ENCODE data around the gene ATRN.
"Not testable (repeated sequence)": the region's sequence is repeated elsewhere in the genome, so short reads cannot be mapped to it uniquely, and the experiment has no call there.

The ATRN gene

GRCh38 chr20:3576363-3576762 lies 105.5 kb downstream of the ATRN start:
- DNase-seq, result no peak

DNA sequence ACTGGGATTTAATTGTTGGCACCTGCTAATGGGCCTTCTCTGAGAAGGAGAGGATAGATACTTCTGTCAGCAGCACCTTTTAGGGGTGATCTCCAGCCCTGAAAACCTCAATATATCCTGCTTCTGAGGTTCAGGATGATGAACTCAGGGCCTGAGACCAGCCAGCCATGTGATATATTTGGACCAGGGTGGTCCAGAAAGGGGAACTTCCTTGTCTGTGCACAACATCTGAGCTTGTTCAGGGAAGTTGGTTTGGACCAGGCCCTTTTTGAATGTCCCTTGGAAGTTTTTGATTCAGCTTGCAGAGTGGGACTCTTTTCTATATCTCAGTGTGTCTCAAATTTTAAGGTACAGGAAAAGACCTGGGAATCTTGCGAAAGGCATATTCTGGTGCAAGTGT lies 106.5 kb downstream of the ATRN start:
- DNase-seq, result no peak

GRCh38 chr20:3580412-3580811 lies 109.6 kb downstream of the ATRN start:
- no peak for DNase-seq

- DNase-seq, result no peak
These were observed 112.9 kb downstream of the ATRN start for GRCh38 chr20:3583765-3584164.

DNA sequence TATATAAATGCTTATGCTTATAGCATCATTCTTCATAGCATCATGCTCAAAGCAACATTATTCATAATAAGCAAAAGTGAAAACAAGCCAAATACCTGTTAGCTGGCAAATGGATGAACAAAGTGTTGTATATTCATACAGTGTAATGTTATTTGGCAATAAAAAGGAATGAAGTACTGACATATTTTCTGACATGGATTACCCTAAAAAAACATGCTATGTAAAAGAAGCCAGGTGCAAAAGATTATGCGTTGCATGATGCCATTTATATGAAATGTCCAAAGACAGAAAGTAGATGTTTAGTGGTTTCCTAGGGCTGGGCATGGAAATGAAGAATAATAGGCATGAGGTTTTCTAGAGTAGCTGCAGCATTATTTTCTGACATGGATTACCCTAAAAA lies 115.3 kb downstream of the ATRN start:
- no peak for DNase-seq

DNA sequence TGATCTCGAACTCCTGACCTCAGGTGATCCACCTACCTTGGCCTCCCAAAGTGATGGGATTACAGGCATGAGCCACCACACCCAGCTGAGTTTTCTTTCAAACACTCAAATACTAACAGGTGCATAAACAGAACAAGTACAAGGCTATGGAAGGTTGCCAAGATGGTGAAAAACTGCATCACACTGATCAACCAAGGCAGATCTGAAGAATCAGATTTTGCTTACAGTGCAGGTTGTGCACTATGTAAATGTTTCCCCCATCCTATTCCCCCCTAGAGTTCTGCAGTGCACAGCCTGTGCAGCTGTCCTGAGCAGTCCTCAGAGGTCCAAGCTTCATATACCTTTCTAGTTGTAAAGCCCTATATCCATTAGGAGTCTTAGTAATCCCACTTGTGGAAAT lies 119.3 kb downstream of the ATRN start:
- no peak for DNase-seq

GRCh38 chr20:3592931-3593330 lies 122.1 kb downstream of the ATRN start:
- DNase-seq, result no peak

DNA sequence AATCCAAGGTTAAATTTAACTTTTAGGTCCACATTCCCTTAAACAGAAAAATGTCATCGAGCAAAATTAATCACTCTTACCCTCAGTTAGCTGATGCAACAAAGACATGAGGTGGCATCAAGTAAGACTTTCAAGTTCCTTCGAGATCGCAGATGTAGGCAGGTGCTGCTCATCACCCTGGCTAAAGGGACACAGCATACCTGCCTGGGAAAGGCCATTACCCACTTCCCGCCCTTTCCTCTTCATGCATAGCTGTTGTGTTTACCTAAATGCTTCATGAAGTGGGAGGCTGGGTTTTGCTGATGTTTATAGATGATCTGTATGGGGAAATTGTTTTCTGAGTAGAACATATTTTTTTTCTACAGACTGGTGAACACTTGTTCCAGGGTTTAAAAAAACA lies 124.7 kb downstream of the ATRN start:
- no peak for DNase-seq

- no peak for DNase-seq
These were observed 132.3 kb downstream of the ATRN start for GRCh38 chr20:3603108-3603507.

DNA sequence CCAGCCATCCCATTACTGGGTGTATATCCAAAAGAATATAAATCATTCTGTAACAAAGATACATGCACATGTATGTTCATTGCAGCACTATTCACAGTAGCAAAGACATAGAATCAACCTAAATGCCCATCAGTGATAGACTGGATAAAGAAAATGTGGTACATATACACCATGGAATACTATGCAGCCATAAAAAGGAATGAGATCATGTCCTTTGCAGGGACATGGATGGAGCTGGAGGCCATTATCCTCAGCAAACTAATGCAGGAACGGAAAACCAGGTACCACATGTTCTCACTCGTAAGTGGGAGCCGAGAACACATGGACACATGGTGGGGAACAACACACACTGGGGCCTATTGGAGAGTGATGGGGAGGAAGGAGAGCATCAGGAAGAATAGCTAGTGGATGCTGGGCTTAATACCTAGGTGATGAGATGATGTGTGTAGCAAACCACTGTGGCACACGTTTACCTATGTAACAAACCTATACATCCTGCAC lies 134.6 kb downstream of the ATRN start:
- not testable (repeated sequence) for DNase-seq

DNA sequence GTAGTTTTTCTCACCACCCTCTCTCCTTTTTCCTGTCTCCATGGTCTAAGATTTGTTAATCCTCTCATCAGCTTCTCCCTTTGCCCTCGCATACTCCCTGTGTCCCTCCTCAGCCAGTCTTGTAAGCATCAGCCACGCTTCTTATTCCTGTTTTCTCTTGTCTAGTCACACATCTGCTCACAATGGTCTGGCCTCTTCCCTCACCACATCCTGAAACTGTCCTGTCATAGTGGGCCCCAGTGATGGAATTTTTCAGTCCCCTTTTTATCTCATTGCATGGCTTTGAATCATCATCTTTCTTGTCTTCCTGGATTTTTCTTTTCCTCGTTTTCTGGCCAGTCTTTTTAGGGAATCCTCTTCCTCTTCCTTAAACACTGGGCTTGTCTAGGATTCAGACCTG lies 135.2 kb downstream of the ATRN start:
- no peak for DNase-seq

DNA sequence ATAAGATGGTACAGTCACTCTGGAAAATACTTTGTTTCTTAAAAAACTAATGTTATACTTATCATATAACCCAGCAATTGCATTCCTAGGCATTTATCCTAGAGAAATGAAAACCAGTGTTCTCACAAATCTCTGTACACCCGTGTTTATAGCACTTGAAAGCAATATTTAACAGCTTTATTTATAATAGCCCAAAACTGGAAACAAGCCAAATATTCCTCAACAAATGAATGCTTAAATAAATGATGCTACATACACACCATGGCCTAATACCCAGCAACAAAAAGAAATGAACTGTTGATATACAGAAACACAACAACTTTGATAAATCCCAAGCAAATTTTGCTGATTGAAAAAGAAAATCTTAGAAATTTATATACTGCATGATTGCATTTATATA lies 141.1 kb downstream of the ATRN start:
- no peak for DNase-seq

- no peak for DNase-seq
These were observed 142.2 kb downstream of the ATRN start for GRCh38 chr20:3612795-3613572.

- DNase-seq, result no peak
These were observed 143.1 kb downstream of the ATRN start for GRCh38 chr20:3613821-3614440.

GRCh38 chr20:3614466-3614865 lies 143.6 kb downstream of the ATRN start:
- DNase-seq, result no peak

- not testable (repeated sequence) for DNase-seq
These were observed 144.5 kb downstream of the ATRN start for GRCh38 chr20:3615171-3615840.

DNA sequence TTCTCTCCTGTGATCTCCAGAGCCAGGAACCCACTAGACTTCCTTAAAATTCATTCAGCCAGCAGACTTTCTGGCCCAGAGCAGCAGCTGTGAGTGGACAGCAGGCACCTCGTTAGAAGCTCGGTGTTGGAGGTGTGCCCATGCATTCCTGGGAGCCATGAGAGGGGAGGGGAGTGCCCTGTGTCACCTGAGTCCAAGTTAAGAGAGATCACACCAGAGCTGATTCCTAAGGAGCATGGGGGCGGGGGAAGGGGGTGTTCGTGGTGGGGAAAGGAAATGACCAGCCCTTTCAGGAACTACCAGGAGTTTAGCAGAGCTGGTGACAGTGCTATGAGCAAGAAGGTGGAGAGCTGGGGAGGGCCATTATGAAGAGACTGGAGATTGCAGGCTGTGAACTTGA lies 145.4 kb downstream of the ATRN start:
- no peak for DNase-seq

DNA sequence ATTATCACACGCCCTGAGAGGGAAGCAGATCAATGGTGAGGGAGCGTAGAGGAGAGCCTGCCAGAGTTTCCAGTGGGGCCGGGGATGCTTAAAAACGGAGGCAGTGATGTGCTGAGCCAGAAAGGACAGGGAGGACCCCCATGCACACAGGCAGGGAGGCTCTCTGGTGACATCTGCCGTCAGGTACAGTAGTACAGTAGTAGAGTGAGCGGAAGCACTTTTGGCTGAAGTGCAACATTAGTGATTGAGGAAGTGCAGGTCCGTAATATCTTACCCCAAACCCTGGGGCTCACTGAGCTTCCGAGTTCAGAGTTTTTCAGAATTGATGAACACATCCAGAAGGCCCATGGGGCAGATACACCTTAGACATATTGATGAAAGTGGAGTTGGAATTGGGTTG lies 150.3 kb downstream of the ATRN start:
- DNase-seq, result no peak

- no peak for DNase-seq
These were observed 151.6 kb downstream of the ATRN start for GRCh38 chr20:3622406-3622805.

DNA sequence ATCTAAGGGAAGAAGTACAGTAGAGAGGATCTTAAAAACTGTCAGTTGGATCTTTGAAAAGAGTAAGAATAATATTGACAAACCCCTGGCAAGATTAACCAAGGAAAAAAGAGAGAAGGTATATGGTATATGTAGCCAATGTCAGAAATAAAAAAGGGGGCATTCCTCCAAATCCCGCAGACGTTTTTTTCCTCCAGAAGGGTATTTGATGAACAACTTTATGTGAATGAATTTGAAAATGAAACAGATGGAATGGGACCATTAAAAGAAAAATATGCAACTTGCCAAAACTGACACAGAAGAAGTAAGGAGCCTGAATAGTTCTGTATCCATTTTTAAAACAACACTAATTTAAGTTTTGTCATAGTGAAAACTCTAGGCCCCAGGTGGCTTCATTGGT lies 156.7 kb downstream of the ATRN start:
- DNase-seq, result no peak

GRCh38 chr20:3628502-3629314 lies 157.9 kb downstream of the ATRN start:
- no peak for DNase-seq

DNA sequence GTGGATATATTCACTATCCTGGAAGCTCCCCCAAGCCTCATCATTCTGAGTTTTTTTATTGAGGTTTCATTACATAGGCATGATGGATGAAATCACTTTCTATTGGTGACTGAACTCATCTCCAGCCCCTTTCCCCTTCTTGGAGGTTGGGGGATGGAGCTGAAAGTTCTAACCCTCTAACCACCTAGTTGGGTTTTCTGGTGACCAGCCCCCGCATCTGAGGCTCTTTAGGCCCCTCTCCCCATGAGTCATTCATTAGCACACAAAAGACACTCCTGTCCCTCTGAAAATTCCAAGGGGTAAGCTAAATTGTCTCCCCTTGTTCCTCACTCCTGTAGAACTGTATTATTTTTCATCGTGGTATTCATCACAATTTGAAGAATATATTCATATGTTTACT lies 159.1 kb downstream of the ATRN start:
- DNase-seq, result no peak

DNA sequence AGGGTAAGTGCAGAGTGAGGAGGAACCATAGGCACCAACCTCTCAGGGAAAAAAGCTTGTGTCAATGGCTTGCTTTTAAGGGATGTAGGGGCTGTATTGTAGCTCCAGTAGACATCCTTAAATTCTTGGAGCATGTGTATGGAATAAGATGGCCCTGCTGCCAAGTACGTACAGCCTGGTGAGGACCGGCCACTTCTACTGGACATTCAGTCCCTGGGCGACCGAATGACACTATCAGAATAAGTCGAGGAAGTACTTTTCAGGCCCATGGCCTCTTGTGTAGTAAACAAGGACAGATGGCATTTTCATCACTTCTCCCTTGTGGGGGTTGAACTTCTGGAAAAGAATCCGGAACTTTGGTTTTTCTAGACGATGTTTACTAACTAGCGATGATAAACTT lies 159.6 kb downstream of the ATRN start:
- DNase-seq, result no peak
